A549 (cell line): Measurements from ENCODE around the gene CDAN1. TPM values are rescaled to one million over a fixed set of nuclear protein-coding genes. Genes with fewer than 3 reads are reported as not detected.
A peak's percentile ranks its signal among the peaks of the same experiment; 100 is the strongest.

Source experiments
- ATAC-seq, 2 experiments: fragments of 200-7000 bp in 1 of 2; fragments of >200 bp in 1 of 2; cut with Nextera tagmentation in 1 of 2; cut with Tn5 transposase in 1 of 2; 3 replicates each; pipeline versions ENCODE4 v1.8.0 to v1.9.1; 2018 to 2020; ENCODE audit warnings: mild to moderate bottlenecking in 1 of 2, moderate library complexity in 1 of 2
- CTCF ChIA-PET: fragments of 300-600 bp; sonication (Branson Sonifier 250); formaldehyde crosslinking; extraction: SDS; loops from one replicate; lab custom pipeline; 2021; ENCODE audit warnings: antibody characterized with exemption, inconsistent platforms; lab: Yijun Ruan, JAX
- POLR2A ChIA-PET: fragments of 350-600 bp; formaldehyde crosslinking; extraction: SDS; loops from one replicate; lab custom pipeline; 2021; ENCODE audit warnings: antibody characterized with exemption, inconsistent platforms; lab: Yijun Ruan, JAX
- DNase-seq, 2 experiments: peaks; one replicate each; pipeline versions ENCODE4 v3.0.0 to v3.0.0-alpha.2; 2011 to 2016; ENCODE audit warnings: low read depth in 1 of 2, low spot score in 1 of 2
- FAIRE-seq: peaks from 2 replicates; lab custom pipeline; 2011; peaks lifted over from hg19 to GRCh38; lab: Jason Lieb, UNC
- H3K27ac ChIP-seq, 2 experiments: fragments of >200 bp; sonication (Bioruptor Twin); formaldehyde crosslinking; 3 replicates each; pipeline ENCODE4 v1.5.1; 2016 to 2017
- H3K4me1 ChIP-seq: fragments of >200 bp; sonication (Bioruptor Twin); formaldehyde crosslinking; 3 replicates; pipeline ENCODE4 v1.6.1; 2016
- H3K4me2 ChIP-seq: fragments of >200 bp; sonication (Bioruptor Twin); formaldehyde crosslinking; 3 replicates; pipeline ENCODE4 v1.6.1; 2016
- H3K4me3 ChIP-seq: fragments of >200 bp; sonication (Bioruptor Twin); formaldehyde crosslinking; 3 replicates; pipeline ENCODE4 v1.5.1; 2016
- H3K9me3 ChIP-seq: fragments of >200 bp; sonication (Bioruptor Twin); formaldehyde crosslinking; 3 replicates; pipeline ENCODE4 v1.6.1; 2016
- CBX8 ChIP-seq: fragments of 200-600 bp; sonication (generic); IDR thresholded peaks from 2 replicates; pipeline ENCODE4 v1.6.1; 2016
- EHMT2 ChIP-seq: fragments of 200-600 bp; sonication (generic); IDR thresholded peaks from 2 replicates; pipeline ENCODE4 v1.6.1; 2016; ENCODE audit warnings: antibody characterized with exemption, low read depth, mild to moderate bottlenecking, moderate library complexity
- EP300 ChIP-seq, 2 experiments: fragments of >200 bp; sonication (Bioruptor Twin); formaldehyde crosslinking; IDR thresholded peaks; 2 replicates in 1 of 2; 3 replicates in 1 of 2; pipeline ENCODE4 v1.6.1; 2016 to 2017
- ESRRA ChIP-seq: fragments of 150-350 bp; IDR thresholded peaks from 2 replicates; pipeline ENCODE4 v1.6.1; 2014; ENCODE audit warnings: mild to moderate bottlenecking, low read length, borderline replicate concordance
- FOSL2 ChIP-seq, 2 experiments: fragments of 450-650 bp in 1 of 2; fragments of >200 bp in 1 of 2; sonication (Bioruptor Twin) in 1 of 2; formaldehyde crosslinking; IDR thresholded peaks; 2 replicates each; pipeline versions ENCODE4 v1.5.0 to v1.6.1; 2016 to 2020; ENCODE audit warnings: mild to moderate bottlenecking in 1 of 2, moderate library complexity in 1 of 2
- GATA3 ChIP-seq: IDR thresholded peaks from 2 replicates; pipeline ENCODE4 v1.6.1; 2012; ENCODE audit warnings: borderline replicate concordance
- HOXB5 ChIP-seq: fragments of 250-450 bp; sonication (Bioruptor Pico); IDR thresholded peaks from 2 replicates; pipeline ENCODE4 v1.5.0; 2020; ENCODE audit warnings: mild to moderate bottlenecking, moderate library complexity
- JUN ChIP-seq, 2 experiments: fragments of >200 bp; sonication (Bioruptor Twin); formaldehyde crosslinking; IDR thresholded peaks; 2 replicates in 1 of 2; 3 replicates in 1 of 2; pipeline ENCODE4 v1.6.1; 2016 to 2017
- KDM5A ChIP-seq: fragments of 200-600 bp; sonication (generic); IDR thresholded peaks from 2 replicates; pipeline ENCODE4 v1.6.1; 2016; ENCODE audit warnings: antibody characterized with exemption, mild to moderate bottlenecking
- MAZ ChIP-seq: fragments of 150-350 bp; IDR thresholded peaks from 2 replicates; pipeline ENCODE4 v1.6.1; 2014; ENCODE audit warnings: antibody characterized with exemption, low read depth, low read length, borderline replicate concordance
- NPAS2 ChIP-seq: fragments of 250-450 bp; sonication (Bioruptor Pico); IDR thresholded peaks from 2 replicates; pipeline ENCODE4 v1.8.0; 2022; ENCODE audit warnings: mild to moderate bottlenecking, moderate library complexity, borderline replicate concordance
- PHF8 ChIP-seq: fragments of 200-600 bp; sonication (generic); IDR thresholded peaks from 2 replicates; pipeline ENCODE4 v1.6.1; 2016; ENCODE audit warnings: low read depth, mild to moderate bottlenecking, antibody characterized with exemption, moderate library complexity, borderline replicate concordance
- POLR2A ChIP-seq: IDR thresholded peaks from 2 replicates; pipeline ENCODE4 v1.6.1; 2012; ENCODE audit warnings: mild to moderate bottlenecking, low read length
- SREBF2 ChIP-seq: fragments of 450-650 bp; IDR thresholded peaks from 2 replicates; pipeline ENCODE4 v1.6.1; 2014; ENCODE audit warnings: mild to moderate bottlenecking, moderate library complexity
- ZC3H11A ChIP-seq: fragments of 450-650 bp; IDR thresholded peaks from 2 replicates; pipeline ENCODE4 v1.6.1; 2014; ENCODE audit warnings: antibody characterized with exemption, mild to moderate bottlenecking
- WGBS: methylation state at CpG from one replicate; pipeline ENCODE4 v1.1.6; 2017; ENCODE audit errors: missing lambda C conversion rate; 5-methylcytosine and 5-hydroxymethylcytosine counted together
- polyA minus RNA-seq: library from RNA; depleted of rRNA, polyadenylated mRNA; stranded (reverse); fragments of >200 nt; gene quantifications from 2 replicates; pipeline ENCODE4 v1.2.3, GENCODE V29; 2011; rRNA and poly(A)+ RNA removed
- polyA plus RNA-seq, 4 experiments: library from polyadenylated mRNA; depleted of rRNA in 3 of 4; stranded (reverse); fragments of >200 nt; fragmentation: RNase III in 1 of 4; extraction: RNeasy Plus Mini Kit Qiagen cat#74134 plus additional on column Dnase treatment in 1 of 4; gene quantifications; 2 replicates in 3 of 4; 3 replicates in 1 of 4; pipeline ENCODE4 v1.2.3, GENCODE V29; 2011 to 2017
- TF ChIP-seq, protein P1 (sequence below): IDR thresholded peaks from 2 replicates; pipeline ENCODE4 v1.6.1; 2012
- TF ChIP-seq, protein P2 (sequence below): fragments of 450-650 bp; IDR thresholded peaks from 2 replicates; pipeline ENCODE4 v1.6.1; 2014; ENCODE audit warnings: antibody characterized with exemption
- TF ChIP-seq, protein P3 (sequence below): fragments of 250-450 bp; sonication (Bioruptor Pico); IDR thresholded peaks from 2 replicates; pipeline ENCODE4 v1.5.0; 2020; ENCODE audit warnings: low read depth, mild to moderate bottlenecking, moderate library complexity
- TF ChIP-seq, protein P4 (sequence below): fragments of 200-600 bp; sonication (generic); IDR thresholded peaks from 2 replicates; pipeline ENCODE4 v1.6.1; 2016; ENCODE audit warnings: antibody characterized with exemption, mild to moderate bottlenecking, moderate library complexity

The CDAN1 gene, protein sequence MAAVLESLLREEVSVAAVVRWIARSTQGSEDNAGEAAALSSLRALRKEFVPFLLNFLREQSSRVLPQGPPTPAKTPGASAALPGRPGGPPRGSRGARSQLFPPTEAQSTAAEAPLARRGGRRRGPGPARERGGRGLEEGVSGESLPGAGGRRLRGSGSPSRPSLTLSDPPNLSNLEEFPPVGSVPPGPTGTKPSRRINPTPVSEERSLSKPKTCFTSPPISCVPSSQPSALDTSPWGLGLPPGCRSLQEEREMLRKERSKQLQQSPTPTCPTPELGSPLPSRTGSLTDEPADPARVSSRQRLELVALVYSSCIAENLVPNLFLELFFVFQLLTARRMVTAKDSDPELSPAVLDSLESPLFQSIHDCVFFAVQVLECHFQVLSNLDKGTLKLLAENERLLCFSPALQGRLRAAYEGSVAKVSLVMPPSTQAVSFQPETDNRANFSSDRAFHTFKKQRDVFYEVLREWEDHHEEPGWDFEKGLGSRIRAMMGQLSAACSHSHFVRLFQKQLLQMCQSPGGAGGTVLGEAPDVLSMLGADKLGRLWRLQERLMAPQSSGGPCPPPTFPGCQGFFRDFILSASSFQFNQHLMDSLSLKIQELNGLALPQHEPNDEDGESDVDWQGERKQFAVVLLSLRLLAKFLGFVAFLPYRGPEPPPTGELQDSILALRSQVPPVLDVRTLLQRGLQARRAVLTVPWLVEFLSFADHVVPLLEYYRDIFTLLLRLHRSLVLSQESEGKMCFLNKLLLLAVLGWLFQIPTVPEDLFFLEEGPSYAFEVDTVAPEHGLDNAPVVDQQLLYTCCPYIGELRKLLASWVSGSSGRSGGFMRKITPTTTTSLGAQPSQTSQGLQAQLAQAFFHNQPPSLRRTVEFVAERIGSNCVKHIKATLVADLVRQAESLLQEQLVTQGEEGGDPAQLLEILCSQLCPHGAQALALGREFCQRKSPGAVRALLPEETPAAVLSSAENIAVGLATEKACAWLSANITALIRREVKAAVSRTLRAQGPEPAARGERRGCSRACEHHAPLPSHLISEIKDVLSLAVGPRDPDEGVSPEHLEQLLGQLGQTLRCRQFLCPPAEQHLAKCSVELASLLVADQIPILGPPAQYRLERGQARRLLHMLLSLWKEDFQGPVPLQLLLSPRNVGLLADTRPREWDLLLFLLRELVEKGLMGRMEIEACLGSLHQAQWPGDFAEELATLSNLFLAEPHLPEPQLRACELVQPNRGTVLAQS
- polyA plus RNA-seq (2011; rRNA removed) (2.9 and 4.0 TPM in 2 replicates), polyA plus RNA-seq (2017; fragmentation: RNase III; extraction: RNeasy Plus Mini Kit Qiagen cat#74134 plus additional on column Dnase treatment) (6.9 to 7.7 TPM (median 7.5 TPM) in 3 replicates), polyA minus RNA-seq (4.6 and 4.8 TPM in 2 replicates)
- polyA plus RNA-seq (2012; cell fraction: cytosol; rRNA removed), result 3.6 and 4.5 TPM in 2 replicates
- 9.9 and 10.4 TPM in 2 replicates for polyA plus RNA-seq (2012; cell fraction: nucleus; rRNA removed)

DNA sequence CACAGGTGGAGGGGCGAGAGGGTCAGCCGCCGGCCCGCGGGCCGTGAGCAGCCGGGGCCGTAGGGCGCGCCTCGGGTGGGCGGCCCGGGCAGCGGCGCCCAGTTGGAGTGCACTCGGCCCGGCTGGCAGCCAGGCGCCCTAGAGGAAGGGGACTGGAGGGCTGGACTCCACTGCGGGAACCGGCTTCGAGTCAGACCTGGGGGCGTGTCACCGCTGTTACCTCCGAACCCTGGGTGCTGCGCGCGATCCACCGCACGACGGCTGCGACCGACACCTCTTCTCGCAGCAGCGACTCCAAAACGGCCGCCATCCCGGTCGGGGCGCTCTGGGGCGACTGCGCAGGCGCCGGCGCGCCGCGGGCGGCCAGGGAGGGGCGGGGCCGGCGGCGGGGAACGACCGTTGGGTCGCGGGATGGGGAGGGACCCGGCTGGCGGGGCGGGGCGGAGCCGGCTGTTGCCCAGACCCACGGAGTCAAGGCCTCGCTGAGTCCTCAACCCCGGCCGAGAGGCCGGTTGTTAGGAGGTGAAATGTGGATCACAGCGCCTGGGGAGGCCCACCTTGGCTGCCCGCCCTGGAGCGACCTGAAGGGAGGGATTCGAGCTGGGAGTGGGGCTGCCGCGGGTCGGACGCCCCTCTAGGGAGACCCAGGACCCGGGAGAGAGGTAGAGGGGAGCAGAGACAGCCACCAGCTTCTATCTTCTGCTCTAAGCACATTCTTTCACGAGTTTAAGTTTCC is at the start of gene CDAN1:
Gene CDAN1, minus strand, starts transcription at position 336 of the 736 bp plus-strand sequence. Its CDS starts 26 bp downstream, at position 310.
- H3K4me2 ChIP-seq, result peak within 1 kb of the TSS; percentile 97
- FAIRE-seq (no peak), ATAC-seq (peak; percentile 97), DNase-seq (peak; percentile 69 to 89)
- peak within 1 kb of the TSS; percentile 99 for H3K4me3 ChIP-seq
- ChIA-PET POLR2A (no interaction called here), CTCF (interaction anchor here (0.6 to 3.8 kb wide), 12 partner anchors 14 to 549 kb away, joined by 3 to 39 read pairs (median 4); no protein-coding TSS in a partner anchor)
- TF ChIP-seq JUN (IDR thresholded peaks at IDR 0.05), result peak in 1 of 2 experiments; percentile 29; a peak in 1 of 5 replicates
- TF ChIP-seq, protein P1, sequence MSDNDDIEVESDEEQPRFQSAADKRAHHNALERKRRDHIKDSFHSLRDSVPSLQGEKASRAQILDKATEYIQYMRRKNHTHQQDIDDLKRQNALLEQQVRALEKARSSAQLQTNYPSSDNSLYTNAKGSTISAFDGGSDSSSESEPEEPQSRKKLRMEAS, result peak; percentile 29; the same call in 1 of the 2 replicates
- TF ChIP-seq, protein P2, sequence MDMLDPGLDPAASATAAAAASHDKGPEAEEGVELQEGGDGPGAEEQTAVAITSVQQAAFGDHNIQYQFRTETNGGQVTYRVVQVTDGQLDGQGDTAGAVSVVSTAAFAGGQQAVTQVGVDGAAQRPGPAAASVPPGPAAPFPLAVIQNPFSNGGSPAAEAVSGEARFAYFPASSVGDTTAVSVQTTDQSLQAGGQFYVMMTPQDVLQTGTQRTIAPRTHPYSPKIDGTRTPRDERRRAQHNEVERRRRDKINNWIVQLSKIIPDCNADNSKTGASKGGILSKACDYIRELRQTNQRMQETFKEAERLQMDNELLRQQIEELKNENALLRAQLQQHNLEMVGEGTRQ, result no peak
- TF ChIP-seq HOXB5 (CRISPR knock-in tag), result no peak
- TF ChIP-seq CBX8, result no peak
- peak; percentile 40; the same call in 1 of the 2 replicates for TF ChIP-seq KDM5A
- TF ChIP-seq, protein P3, sequence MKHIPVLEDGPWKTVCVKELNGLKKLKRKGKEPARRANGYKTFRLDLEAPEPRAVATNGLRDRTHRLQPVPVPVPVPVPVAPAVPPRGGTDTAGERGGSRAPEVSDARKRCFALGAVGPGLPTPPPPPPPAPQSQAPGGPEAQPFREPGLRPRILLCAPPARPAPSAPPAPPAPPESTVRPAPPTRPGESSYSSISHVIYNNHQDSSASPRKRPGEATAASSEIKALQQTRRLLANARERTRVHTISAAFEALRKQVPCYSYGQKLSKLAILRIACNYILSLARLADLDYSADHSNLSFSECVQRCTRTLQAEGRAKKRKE, result no peak
- TF ChIP-seq PHF8, result 0 out of 2 replicates have a peak, but pooled peaks have one; percentile 16
- TF ChIP-seq EHMT2, result no peak
- TF ChIP-seq SREBF2, result no peak
- no peak for TF ChIP-seq EP300 (IDR thresholded peaks at IDR 0.05)
- no peak for TF ChIP-seq ESRRA
- no peak for TF ChIP-seq GATA3
- TF ChIP-seq POLR2A, result peak; percentile 76
- TF ChIP-seq ZC3H11A, result no peak
- no peak for TF ChIP-seq NPAS2
- no peak for TF ChIP-seq MAZ
- no peak for TF ChIP-seq FOSL2 (IDR thresholded peaks at IDR 0.05)
- no peak for TF ChIP-seq FOSL2 (CRISPR knock-in tag; IDR thresholded peaks at IDR 0.05)
- TF ChIP-seq, protein P4, sequence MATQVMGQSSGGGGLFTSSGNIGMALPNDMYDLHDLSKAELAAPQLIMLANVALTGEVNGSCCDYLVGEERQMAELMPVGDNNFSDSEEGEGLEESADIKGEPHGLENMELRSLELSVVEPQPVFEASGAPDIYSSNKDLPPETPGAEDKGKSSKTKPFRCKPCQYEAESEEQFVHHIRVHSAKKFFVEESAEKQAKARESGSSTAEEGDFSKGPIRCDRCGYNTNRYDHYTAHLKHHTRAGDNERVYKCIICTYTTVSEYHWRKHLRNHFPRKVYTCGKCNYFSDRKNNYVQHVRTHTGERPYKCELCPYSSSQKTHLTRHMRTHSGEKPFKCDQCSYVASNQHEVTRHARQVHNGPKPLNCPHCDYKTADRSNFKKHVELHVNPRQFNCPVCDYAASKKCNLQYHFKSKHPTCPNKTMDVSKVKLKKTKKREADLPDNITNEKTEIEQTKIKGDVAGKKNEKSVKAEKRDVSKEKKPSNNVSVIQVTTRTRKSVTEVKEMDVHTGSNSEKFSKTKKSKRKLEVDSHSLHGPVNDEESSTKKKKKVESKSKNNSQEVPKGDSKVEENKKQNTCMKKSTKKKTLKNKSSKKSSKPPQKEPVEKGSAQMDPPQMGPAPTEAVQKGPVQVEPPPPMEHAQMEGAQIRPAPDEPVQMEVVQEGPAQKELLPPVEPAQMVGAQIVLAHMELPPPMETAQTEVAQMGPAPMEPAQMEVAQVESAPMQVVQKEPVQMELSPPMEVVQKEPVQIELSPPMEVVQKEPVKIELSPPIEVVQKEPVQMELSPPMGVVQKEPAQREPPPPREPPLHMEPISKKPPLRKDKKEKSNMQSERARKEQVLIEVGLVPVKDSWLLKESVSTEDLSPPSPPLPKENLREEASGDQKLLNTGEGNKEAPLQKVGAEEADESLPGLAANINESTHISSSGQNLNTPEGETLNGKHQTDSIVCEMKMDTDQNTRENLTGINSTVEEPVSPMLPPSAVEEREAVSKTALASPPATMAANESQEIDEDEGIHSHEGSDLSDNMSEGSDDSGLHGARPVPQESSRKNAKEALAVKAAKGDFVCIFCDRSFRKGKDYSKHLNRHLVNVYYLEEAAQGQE, result no peak
- 2% methylated on average over 24 of the region's 76 CpGs for WGBS
- no peaks in the 10 kb centered on the region for H3K9me3 ChIP-seq
- peaks cover 10% of the 10 kb centered on the region for H3K4me1 ChIP-seq
- H3K27ac ChIP-seq, result peak within 1 kb of the TSS; percentile 75 to 92
